Liver (tissue), 9 donors: ENCODE measurements around the gene FOXI1. TPM values are rescaled to one million over a fixed set of nuclear protein-coding genes. Genes with fewer than 3 reads are reported as not detected.

ENCODE experiments used
- DNase-seq: peaks from one replicate; pipeline ENCODE4 v3.0.0-alpha.2; 2017; ENCODE audit warnings: low spot score
- H3K27ac ChIP-seq, 2 donors: one replicate each; pipeline ENCODE4 v1.7.0; 2013; ENCODE audit warnings: inconsistent platforms in 2 of 2, low read length in 2 of 2, control low read depth in 1 of 2, low read depth in 1 of 2, mild to moderate bottlenecking in 1 of 2
- H3K27me3 ChIP-seq, 4 donors: one replicate each; pipeline versions ENCODE4 v1.6.1 to v1.7.0; 2013; ENCODE audit warnings: low read length in 3 of 4, inconsistent platforms in 1 of 4, mild to moderate bottlenecking in 1 of 4, moderate library complexity in 1 of 4; ENCODE audit not compliant: control insufficient read depth in 4 of 4, insufficient read depth in 4 of 4
- H3K36me3 ChIP-seq, 4 donors: one replicate each; pipeline versions ENCODE4 v1.6.1 to v1.7.0; 2013; ENCODE audit warnings: low read length in 3 of 4, mild to moderate bottlenecking in 3 of 4, low read depth in 1 of 4, moderate library complexity in 1 of 4; ENCODE audit not compliant: control insufficient read depth in 4 of 4, insufficient read depth in 3 of 4
- H3K4me1 ChIP-seq, 4 donors: one replicate each; pipeline versions ENCODE4 v1.6.1 to v1.7.0; 2013; ENCODE audit warnings: low read length in 3 of 4, mild to moderate bottlenecking in 3 of 4, moderate library complexity in 1 of 4; ENCODE audit not compliant: control insufficient read depth in 4 of 4, insufficient read depth in 4 of 4
- H3K4me3 ChIP-seq, 3 donors: one replicate each; pipeline versions ENCODE4 v1.6.1 to v1.7.0; 2013; ENCODE audit warnings: low read length in 3 of 3, control low read depth in 1 of 3, low read depth in 1 of 3, mild to moderate bottlenecking in 1 of 3
- H3K9ac ChIP-seq, 2 donors: one replicate each; pipeline ENCODE4 v1.7.0; 2013; ENCODE audit warnings: low read length in 2 of 2, mild to moderate bottlenecking in 2 of 2, moderate library complexity in 2 of 2, control low read depth in 1 of 2, low read depth in 1 of 2
- H3K9me3 ChIP-seq, 4 donors: one replicate each; pipeline versions ENCODE4 v1.6.1 to v1.7.0; 2013; ENCODE audit warnings: low read length in 3 of 4; ENCODE audit not compliant: control insufficient read depth in 4 of 4
- ATF3 ChIP-seq: IDR thresholded peaks from 2 replicates; pipeline ENCODE4 v1.6.1; 2016; ENCODE audit warnings: antibody characterized with exemption
- CTCF ChIP-seq: fragments of 150-350 bp; IDR thresholded peaks from 2 replicates; pipeline ENCODE4 v1.5.1; 2017; ENCODE audit warnings: improper control_type of control experiment, low read depth, low read length; ENCODE audit not compliant: missing input control
- EGR1 ChIP-seq, 2 donors: IDR thresholded peaks; 2 replicates each; pipeline ENCODE4 v1.6.1; 2016 to 2018; ENCODE audit warnings: antibody characterized with exemption in 2 of 2, low read depth in 2 of 2
- FOXA1 ChIP-seq: IDR thresholded peaks from 2 replicates; pipeline ENCODE4 v1.6.1; 2016; ENCODE audit warnings: antibody characterized with exemption
- FOXA2 ChIP-seq: IDR thresholded peaks from 2 replicates; pipeline ENCODE4 v1.6.1; 2016; ENCODE audit warnings: antibody characterized with exemption
- GABPA ChIP-seq, 2 donors: IDR thresholded peaks in 1 of 2; conservative IDR thresholded peaks in 1 of 2; 2 replicates each; pipeline ENCODE4 v1.6.1; 2016; ENCODE audit warnings: antibody characterized with exemption in 2 of 2, mild to moderate bottlenecking in 1 of 2, moderate library complexity in 1 of 2
- HNF4A ChIP-seq, 2 donors: conservative IDR thresholded peaks; 2 replicates each; pipeline ENCODE4 v1.6.1; 2016; ENCODE audit warnings: antibody characterized with exemption in 2 of 2, mild to moderate bottlenecking in 2 of 2
- HNF4G ChIP-seq: IDR thresholded peaks from 2 replicates; pipeline ENCODE4 v1.6.1; 2016; ENCODE audit warnings: antibody characterized with exemption
- JUND ChIP-seq, 2 donors: IDR thresholded peaks; 2 replicates each; pipeline ENCODE4 v1.6.1; 2016; ENCODE audit warnings: antibody characterized with exemption in 2 of 2
- MAX ChIP-seq: IDR thresholded peaks from 2 replicates; pipeline ENCODE4 v1.6.1; 2016; ENCODE audit warnings: antibody characterized with exemption
- NR2F2 ChIP-seq: IDR thresholded peaks from 2 replicates; pipeline ENCODE4 v1.6.1; 2016; ENCODE audit warnings: antibody characterized with exemption
- RAD21 ChIP-seq, 2 donors: IDR thresholded peaks; 2 replicates each; pipeline ENCODE4 v1.6.1; 2016; ENCODE audit warnings: antibody characterized with exemption in 2 of 2, mild to moderate bottlenecking in 2 of 2
- REST ChIP-seq: IDR thresholded peaks from 2 replicates; pipeline ENCODE4 v1.6.1; 2016; ENCODE audit warnings: antibody characterized with exemption, mild to moderate bottlenecking
- RXRA ChIP-seq, 2 donors: IDR thresholded peaks; 2 replicates each; pipeline ENCODE4 v1.6.1; 2017 to 2018; ENCODE audit warnings: antibody characterized with exemption in 2 of 2, mild to moderate bottlenecking in 1 of 2
- SP1 ChIP-seq: IDR thresholded peaks from 2 replicates; pipeline ENCODE4 v1.6.1; 2018; ENCODE audit warnings: antibody characterized with exemption, mild to moderate bottlenecking
- TAF1 ChIP-seq: conservative IDR thresholded peaks from 2 replicates; pipeline ENCODE4 v1.6.1; 2016; ENCODE audit warnings: antibody characterized with exemption, mild to moderate bottlenecking
- YY1 ChIP-seq: IDR thresholded peaks from 2 replicates; pipeline ENCODE4 v1.6.1; 2016; ENCODE audit warnings: antibody characterized with exemption, mild to moderate bottlenecking
- ZBTB33 ChIP-seq: IDR thresholded peaks from 2 replicates; pipeline ENCODE4 v1.6.1; 2016; ENCODE audit warnings: antibody characterized with exemption
- WGBS: extraction: QIAGEN DNeasy Blood & Tissue Kit; methylation state at CpG from one replicate; pipeline ENCODE4 v1.1.7; 2013; 5-methylcytosine and 5-hydroxymethylcytosine counted together
- polyA plus RNA-seq, 2 donors: library from polyadenylated mRNA; stranded (reverse) in 1 of 2; unstranded in 1 of 2; fragments of 200-250 nt in 1 of 2; fragments of >200 nt in 1 of 2; fragmentation: Nextera tagmentation in 1 of 2; extraction: Ambion mirVana in 1 of 2; gene quantifications; one replicate each; pipeline versions ENCODE4 v1.2.1 to v1.2.3, GENCODE V29; 2013 to 2015
- total RNA-seq, 2 donors: library from RNA; depleted of rRNA; stranded (reverse); fragments of >200 nt; gene quantifications; one replicate each; pipeline ENCODE4 v1.2.3, GENCODE V29; 2014
- donor health status: healthy.
- donor health status: healthy.
- donor health status: healthy.
- donor health status: healthy.
- donor health status: healthy.

The FOXI1 gene
- total and polyA plus RNA-seq, 4 donors, result not detected

- WGBS, result 84% methylated on average over 14 of the region's 14 CpGs
- no peak for TF ChIP-seq CTCF
- no peaks in the 10 kb centered on the region for H3K4me1 ChIP-seq
- no peak overlapping the region for H3K9ac ChIP-seq
- no peaks in the 10 kb centered on the region for H3K9me3 ChIP-seq
- H3K4me3 ChIP-seq, result no peak overlapping the region
- no peak overlapping the region for H3K27ac ChIP-seq
- no peaks in the 10 kb centered on the region for H3K36me3 ChIP-seq
- no peaks in the 10 kb centered on the region for H3K27me3 ChIP-seq
- DNase-seq, result no peak
Measured at GRCh38 chr5:170141636-170142035, 35.9 kb downstream of the FOXI1 start.

- 89% methylated on average over 1 of the region's 1 CpG for WGBS
- no peak overlapping the region for H3K4me3 ChIP-seq
- no peak overlapping the region for H3K27ac ChIP-seq
Measured at GRCh38 chr5:170142196-170142595, 36.5 kb downstream of the FOXI1 start.

More at GRCh38 chr5:170142196-170142595, 36.5 kb downstream of the FOXI1 start:
- DNase-seq, result no peak
- TF ChIP-seq SP1 (no peak), CTCF (no peak), RXRA (IDR thresholded peaks at IDR 0.05) (no peak), TAF1 (no peak), YY1 (no peak), FOXA2 (no peak), REST (no peak), FOXA1 (no peak), GABPA (IDR thresholded peaks at IDR 0.05 in 1 of 2, conservative IDR thresholded peaks at IDR 0.05 in 1 of 2) (no peak), ZBTB33 (no peak), JUND (IDR thresholded peaks at IDR 0.05) (no peak), HNF4G (no peak), HNF4A (conservative IDR thresholded peaks at IDR 0.05) (no peak), EGR1 (IDR thresholded peaks at IDR 0.05; ENCODE audit: low read depth in 2 of 2) (no peak), MAX (no peak), ATF3 (no peak), NR2F2 (no peak), RAD21 (IDR thresholded peaks at IDR 0.05) (no peak)
- Histone ChIP-seq H3K36me3 (no peaks in the 10 kb centered on the region), H3K9me3 (no peaks in the 10 kb centered on the region), H3K4me1 (no peaks in the 10 kb centered on the region), H3K27me3 (no peaks in the 10 kb centered on the region), H3K9ac (no peak overlapping the region)
